ENCODE results near the gene ATL1.

GRCh38 chr14:50529288-50530179 lies 30.4 kb upstream of the ATL1 start:
- TF ChIP-seq FOXA1 (IDR thresholded peaks at IDR 0.05) = no peak
- TF ChIP-seq BHLHE40 (IDR thresholded peaks at IDR 0.05; ENCODE audit: borderline replicate concordance) = no peak
- TF ChIP-seq HDGF (IDR thresholded peaks at IDR 0.05; ENCODE audit: borderline replicate concordance) = no peak
- TF ChIP-seq FOXK2 (IDR thresholded peaks at IDR 0.05) = no peak
- TF ChIP-seq SP1 (IDR thresholded peaks at IDR 0.05) = no peak
- no peak for TF ChIP-seq TARDBP (IDR thresholded peaks at IDR 0.05)
- TF ChIP-seq L3MBTL2 (conservative IDR thresholded peaks at IDR 0.05) = no peak
- no peak for TF ChIP-seq ZNF384 (IDR thresholded peaks at IDR 0.05)
- TF ChIP-seq CTBP1 (IDR thresholded peaks at IDR 0.05; ENCODE audit: borderline replicate concordance) = no peak
- no peak for TF ChIP-seq NFRKB (IDR thresholded peaks at IDR 0.05)
- TF ChIP-seq ELF4 (IDR thresholded peaks at IDR 0.05) = no peak
- no peak for TF ChIP-seq FOXM1 (IDR thresholded peaks at IDR 0.05; ENCODE audit: borderline replicate concordance)

All from HEK293T (cell line).